Raji (cell line): ENCODE data around the gene DIP2C.

Source experiments
- POLR2A ChIP-seq: IDR thresholded peaks from 2 replicates; pipeline ENCODE4 v1.6.1; 2011; ENCODE audit warnings: low read depth, low read length, control low read depth; ENCODE audit not compliant: insufficient read depth

Gene DIP2C

DNA sequence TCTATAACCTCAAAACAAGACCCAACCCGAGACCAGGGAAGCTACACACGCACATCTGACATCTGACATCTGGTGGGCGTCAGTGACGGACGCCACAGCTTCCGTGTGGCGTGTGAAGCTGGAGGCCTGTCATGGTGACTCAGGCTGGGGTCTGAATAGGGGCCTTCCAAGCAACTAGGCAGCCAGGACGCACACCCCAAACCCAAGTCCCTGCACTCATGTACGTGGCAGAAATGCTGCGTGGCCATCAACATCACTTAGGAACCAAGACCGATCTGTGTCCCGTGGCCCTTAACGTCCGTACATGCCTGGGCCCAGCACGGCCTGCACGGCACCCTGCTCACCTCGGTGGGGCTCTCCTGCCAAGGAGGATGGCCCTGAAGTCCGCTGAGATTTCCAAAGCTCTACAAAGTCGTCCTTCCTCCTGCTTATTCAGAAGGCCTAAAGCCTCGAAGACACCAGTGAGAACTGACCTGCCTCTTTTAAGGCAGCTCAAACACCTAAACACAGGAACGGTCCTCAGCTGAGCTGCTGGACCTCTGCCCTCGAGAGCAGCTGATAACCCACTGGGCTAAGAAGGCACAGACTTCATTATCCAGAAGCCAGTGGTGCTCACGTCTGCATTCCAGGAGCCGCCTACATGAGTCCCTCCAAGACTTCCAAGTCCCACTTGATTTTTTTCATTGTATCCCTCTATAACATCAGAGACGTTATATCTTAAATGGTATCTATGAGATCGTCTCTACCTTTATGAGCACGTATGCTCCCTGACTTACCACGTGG lies 82.5 kb downstream of the DIP2C start:
- no peak for TF ChIP-seq POLR2A

DNA sequence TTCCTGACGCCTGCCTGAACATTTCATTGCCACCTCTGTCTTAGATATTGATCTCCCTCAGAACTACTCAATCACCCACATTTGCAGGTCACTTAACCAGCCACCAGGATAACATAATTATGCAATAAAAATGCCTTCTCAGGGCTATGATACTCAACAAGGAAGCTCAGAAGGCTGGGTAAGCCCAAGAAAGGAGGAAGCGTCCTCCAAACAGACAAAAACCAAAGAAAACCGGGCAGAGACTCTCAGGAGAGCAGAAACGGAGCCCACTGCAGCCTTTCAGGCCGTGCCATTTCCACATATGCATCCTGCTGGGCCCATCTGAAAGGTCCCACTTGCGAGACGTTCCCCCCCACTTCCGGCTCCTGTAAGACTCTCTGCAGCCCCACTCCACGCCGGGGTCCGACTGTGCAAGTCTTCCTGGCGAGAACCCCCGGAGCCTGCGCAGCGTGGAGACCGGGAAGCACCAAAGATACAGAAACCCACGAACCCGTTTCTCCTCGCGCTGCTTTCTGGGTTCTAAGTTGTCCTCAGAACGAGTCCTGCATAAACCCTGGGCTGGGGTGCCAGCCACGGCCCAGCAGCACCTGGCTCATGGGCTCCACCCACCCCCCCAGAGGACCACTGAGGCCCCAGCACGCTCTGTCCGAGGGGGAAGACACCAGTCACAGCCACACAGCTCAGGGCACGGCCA lies 83.7 kb downstream of the DIP2C start:
- no peak for TF ChIP-seq POLR2A

- TF ChIP-seq POLR2A = no peak
These were observed 84.5 kb downstream of the DIP2C start for GRCh38 chr10:604716-605631.

DNA sequence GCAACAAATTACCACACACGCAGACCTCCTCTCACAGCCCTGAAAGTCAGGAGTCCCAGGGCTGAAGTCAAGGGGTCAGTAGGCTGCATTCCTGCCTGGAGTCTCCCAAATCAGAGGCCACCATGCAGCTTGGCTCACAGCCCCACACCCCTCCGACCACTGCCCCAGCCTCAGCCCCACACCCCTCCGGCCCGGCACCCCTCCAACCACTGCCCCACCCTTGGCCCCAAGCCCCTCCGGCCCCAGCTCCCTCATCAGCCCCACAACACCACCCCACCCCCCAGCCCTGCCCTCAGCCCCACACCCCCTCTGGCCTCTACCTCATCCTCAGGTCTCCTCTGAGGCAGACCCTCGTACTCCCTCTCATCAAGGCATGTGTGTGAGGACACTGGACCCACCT lies 85.7 kb downstream of the DIP2C start:
- no peak for TF ChIP-seq POLR2A

- TF ChIP-seq POLR2A = no peak
These were observed 87.0 kb downstream of the DIP2C start for GRCh38 chr10:602391-603005.

GRCh38 chr10:601660-601963 lies 87.9 kb downstream of the DIP2C start:
- no peak for TF ChIP-seq POLR2A

- TF ChIP-seq POLR2A = no peak
These were observed 88.4 kb downstream of the DIP2C start for GRCh38 chr10:600876-601659.

GRCh38 chr10:600234-600633 lies 89.2 kb downstream of the DIP2C start:
- no peak for TF ChIP-seq POLR2A

- no peak for TF ChIP-seq POLR2A
These were observed 89.7 kb downstream of the DIP2C start for GRCh38 chr10:599767-600166.

GRCh38 chr10:598415-599170 lies 90.9 kb downstream of the DIP2C start:
- no peak for TF ChIP-seq POLR2A

- no peak for TF ChIP-seq POLR2A
These were observed 91.5 kb downstream of the DIP2C start for GRCh38 chr10:597976-598375.

- TF ChIP-seq POLR2A = no peak
These were observed 92.6 kb downstream of the DIP2C start for GRCh38 chr10:596725-597345.

DNA sequence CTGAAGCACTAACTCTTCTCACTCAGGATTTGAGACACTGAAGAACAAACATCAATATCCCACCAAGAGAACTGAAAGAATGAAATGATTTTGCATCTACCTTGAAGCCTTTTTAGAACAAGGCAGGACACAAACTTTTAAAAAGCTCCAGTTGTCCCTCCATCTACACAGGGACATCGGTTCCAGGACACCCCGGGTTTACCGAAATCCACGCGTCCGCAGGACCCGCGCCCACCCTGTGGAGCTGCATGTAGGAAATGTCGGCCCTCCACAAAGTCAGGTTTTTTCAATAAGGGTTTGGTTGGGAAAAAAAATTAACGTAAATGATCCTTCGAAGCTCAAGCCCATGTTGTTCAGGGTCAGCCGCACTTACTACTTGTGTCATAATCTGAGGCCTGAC lies 94.0 kb downstream of the DIP2C start:
- TF ChIP-seq POLR2A = no peak

- no peak for TF ChIP-seq POLR2A
These were observed 94.7 kb downstream of the DIP2C start for GRCh38 chr10:594584-595270.
